ENCODE results near the gene PZP. TPM values are rescaled to one million over a fixed set of nuclear protein-coding genes. Genes with fewer than 3 reads are reported as not detected.
"Not testable (repeated sequence)": the region's sequence is repeated elsewhere in the genome, so short reads cannot be mapped to it uniquely, and the experiment has no call there.

Gene PZP
- polyA plus RNA-seq, 1 experiment, result not detected

DNA sequence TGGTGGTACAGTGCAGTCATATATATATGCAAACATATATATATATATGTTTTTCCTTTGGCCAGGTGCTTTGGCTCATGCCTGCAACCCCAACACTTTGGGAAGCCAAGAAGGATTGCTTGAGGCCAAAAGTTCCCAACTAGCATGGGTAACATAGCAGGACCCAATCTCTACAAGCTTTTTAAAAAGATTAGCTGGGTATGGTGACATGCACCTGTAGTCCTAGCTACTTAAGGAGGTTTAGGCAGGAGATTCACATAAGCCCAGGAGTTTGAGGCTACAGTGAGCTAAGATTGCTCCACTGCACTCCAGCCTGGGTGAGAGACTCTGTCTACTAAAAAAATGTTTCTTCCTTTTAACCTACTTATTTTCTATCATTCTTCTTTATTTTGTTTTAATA is 10.2 kb downstream of the PZP start:
- Histone ChIP-seq H3K27me3 (ENCODE audit: control insufficient read depth, insufficient read depth, low read length) (no peaks in the 10 kb centered on the region), H3K4me3 (ENCODE audit: low read depth, low read length) (no peak overlapping the region), H3K27ac (ENCODE audit: low read depth, low read length) (no peak overlapping the region), H3K9me3 (ENCODE audit: control insufficient read depth, insufficient read depth, low read length) (no peaks in the 10 kb centered on the region)
- no peak for DNase-seq (ENCODE audit: low read depth, low spot score)
- CTCF ChIA-PET, result no interaction called here
- TF ChIP-seq, protein P1, sequence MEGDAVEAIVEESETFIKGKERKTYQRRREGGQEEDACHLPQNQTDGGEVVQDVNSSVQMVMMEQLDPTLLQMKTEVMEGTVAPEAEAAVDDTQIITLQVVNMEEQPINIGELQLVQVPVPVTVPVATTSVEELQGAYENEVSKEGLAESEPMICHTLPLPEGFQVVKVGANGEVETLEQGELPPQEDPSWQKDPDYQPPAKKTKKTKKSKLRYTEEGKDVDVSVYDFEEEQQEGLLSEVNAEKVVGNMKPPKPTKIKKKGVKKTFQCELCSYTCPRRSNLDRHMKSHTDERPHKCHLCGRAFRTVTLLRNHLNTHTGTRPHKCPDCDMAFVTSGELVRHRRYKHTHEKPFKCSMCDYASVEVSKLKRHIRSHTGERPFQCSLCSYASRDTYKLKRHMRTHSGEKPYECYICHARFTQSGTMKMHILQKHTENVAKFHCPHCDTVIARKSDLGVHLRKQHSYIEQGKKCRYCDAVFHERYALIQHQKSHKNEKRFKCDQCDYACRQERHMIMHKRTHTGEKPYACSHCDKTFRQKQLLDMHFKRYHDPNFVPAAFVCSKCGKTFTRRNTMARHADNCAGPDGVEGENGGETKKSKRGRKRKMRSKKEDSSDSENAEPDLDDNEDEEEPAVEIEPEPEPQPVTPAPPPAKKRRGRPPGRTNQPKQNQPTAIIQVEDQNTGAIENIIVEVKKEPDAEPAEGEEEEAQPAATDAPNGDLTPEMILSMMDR (IDR thresholded peaks at IDR 0.05; ENCODE audit: low read depth, low read length), result no peak
- POLR2A ChIA-PET, result no interaction called here

- Histone ChIP-seq H3K27ac (ENCODE audit: low read depth, low read length) (no peak overlapping the region), H3K4me3 (ENCODE audit: low read depth, low read length) (no peak overlapping the region), H3K27me3 (ENCODE audit: control insufficient read depth, insufficient read depth, low read length) (no peaks in the 10 kb centered on the region), H3K9me3 (ENCODE audit: control insufficient read depth, insufficient read depth, low read length) (no peaks in the 10 kb centered on the region)
- no peak for DNase-seq (ENCODE audit: low read depth, low spot score)
- CTCF ChIA-PET, result no interaction called here
- TF ChIP-seq, protein P1 (IDR thresholded peaks at IDR 0.05; ENCODE audit: low read depth, low read length), result no peak
- POLR2A ChIA-PET, result no interaction called here
Measured at GRCh38 chr12:9184276-9184675, 23.9 kb downstream of the PZP start.

DNA sequence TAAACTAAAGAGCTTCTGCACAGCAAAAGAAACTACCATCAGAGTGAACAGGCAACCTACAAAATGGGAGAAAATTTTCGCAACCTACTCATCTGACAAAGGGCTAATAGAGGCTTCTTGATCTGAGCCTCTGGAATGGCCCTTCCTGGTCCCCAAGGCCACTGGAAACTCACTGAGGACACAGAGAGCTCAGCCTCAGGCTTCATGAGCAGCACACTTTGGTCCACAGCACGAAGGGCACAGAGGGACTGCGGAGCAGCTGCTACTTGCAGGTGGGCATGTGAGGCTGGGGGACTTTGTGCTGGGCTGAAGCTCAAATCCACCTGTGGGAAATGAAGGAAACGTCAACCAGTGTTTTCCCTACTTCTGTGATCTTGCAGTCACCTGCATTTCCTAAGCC is 27.4 kb downstream of the PZP start:
- Histone ChIP-seq H3K4me3 (ENCODE audit: low read depth, low read length) (no peak overlapping the region), H3K9me3 (ENCODE audit: control insufficient read depth, insufficient read depth, low read length) (no peaks in the 10 kb centered on the region), H3K27me3 (ENCODE audit: control insufficient read depth, insufficient read depth, low read length) (no peaks in the 10 kb centered on the region), H3K27ac (ENCODE audit: low read depth, low read length) (no peak overlapping the region)
- DNase-seq (ENCODE audit: low read depth, low spot score), result no peak
- CTCF ChIA-PET, result no interaction called here
- POLR2A ChIA-PET, result no interaction called here
- TF ChIP-seq, protein P1 (IDR thresholded peaks at IDR 0.05; ENCODE audit: low read depth, low read length), result no peak

- DNase-seq (ENCODE audit: low read depth, low spot score), result no peak
- POLR2A ChIA-PET, result no interaction called here
- Histone ChIP-seq H3K9me3 (ENCODE audit: control insufficient read depth, insufficient read depth, low read length) (no peaks in the 10 kb centered on the region), H3K27me3 (ENCODE audit: control insufficient read depth, insufficient read depth, low read length) (no peaks in the 10 kb centered on the region), H3K27ac (ENCODE audit: low read depth, low read length) (no peak overlapping the region), H3K4me3 (ENCODE audit: low read depth, low read length) (no peak overlapping the region)
- CTCF ChIA-PET, result no interaction called here
- TF ChIP-seq, protein P1 (IDR thresholded peaks at IDR 0.05; ENCODE audit: low read depth, low read length), result no peak
Measured at GRCh38 chr12:9179781-9180180, 28.4 kb downstream of the PZP start.

DNA sequence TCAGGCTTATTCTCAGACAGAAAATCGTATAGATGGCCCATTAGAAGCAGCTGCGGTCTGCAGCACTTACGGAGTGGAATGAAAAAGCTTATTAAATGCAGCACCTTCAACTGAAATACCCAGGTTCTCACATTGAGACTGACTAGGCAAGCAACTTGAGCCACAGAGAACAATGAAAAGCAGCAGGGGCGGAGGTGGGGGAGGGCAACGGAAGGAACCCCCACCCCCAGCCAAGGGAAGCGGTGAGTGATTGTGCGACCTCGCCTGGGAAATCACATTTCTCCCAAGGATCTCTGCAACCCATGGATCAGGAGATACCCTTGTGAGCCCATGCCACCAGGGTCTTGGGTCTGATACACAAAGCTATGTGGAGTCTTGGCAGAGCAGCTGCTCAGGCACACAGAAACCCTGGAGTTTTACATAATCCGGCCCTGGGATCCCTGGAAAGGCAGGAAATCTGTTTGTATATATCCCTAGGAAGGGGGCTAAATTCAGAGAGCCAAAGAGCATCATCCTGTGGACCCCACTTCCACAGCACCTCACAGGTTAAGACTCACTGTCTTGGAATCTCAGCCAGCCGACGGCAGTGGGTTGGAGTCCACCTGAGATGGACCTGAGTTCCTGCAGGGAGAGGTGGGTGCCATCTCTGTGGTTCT is 38.1 kb downstream of the PZP start:
- CTCF ChIA-PET, result no interaction called here
- POLR2A ChIA-PET, result no interaction called here
- H3K9me3 ChIP-seq (ENCODE audit: control insufficient read depth, insufficient read depth, low read length), result no peaks in the 10 kb centered on the region
- DNase-seq (ENCODE audit: low read depth, low spot score), result no peak
- H3K27ac ChIP-seq (ENCODE audit: low read depth, low read length), result no peak overlapping the region
- H3K27me3 ChIP-seq (ENCODE audit: control insufficient read depth, insufficient read depth, low read length), result no peaks in the 10 kb centered on the region
- no peak overlapping the region for H3K4me3 ChIP-seq (ENCODE audit: low read depth, low read length)
- TF ChIP-seq, protein P1 (IDR thresholded peaks at IDR 0.05; ENCODE audit: low read depth, low read length), result no peak

- POLR2A ChIA-PET; H3K9me3 ChIP-seq (ENCODE audit: control insufficient read depth, insufficient read depth, low read length); DNase-seq (ENCODE audit: low read depth, low spot score); H3K27me3 ChIP-seq (ENCODE audit: control insufficient read depth, insufficient read depth, low read length); H3K4me3 ChIP-seq (ENCODE audit: low read depth, low read length); H3K27ac ChIP-seq (ENCODE audit: low read depth, low read length): not testable (repeated sequence)
- CTCF ChIA-PET, result interaction anchor here (1.0 kb wide), 1 partner anchor 583 kb away, joined by 6 read pairs; no protein-coding TSS in a partner anchor
Measured at GRCh38 chr12:9167345-9167744, 40.9 kb downstream of the PZP start.

Measured in AG04450 (cell line).